ENCODE measurements around the gene TCL1A. TPM values are rescaled to one million over a fixed set of nuclear protein-coding genes. Genes with fewer than 3 reads are reported as not detected.
"Not testable (repeated sequence)": the region's sequence is repeated elsewhere in the genome, so short reads cannot be mapped to it uniquely, and the experiment has no call there.

The TCL1A gene
- total RNA-seq, 4 donors from 2014 or later, result 3.2 to 14.9 TPM; not detected in 2

DNA sequence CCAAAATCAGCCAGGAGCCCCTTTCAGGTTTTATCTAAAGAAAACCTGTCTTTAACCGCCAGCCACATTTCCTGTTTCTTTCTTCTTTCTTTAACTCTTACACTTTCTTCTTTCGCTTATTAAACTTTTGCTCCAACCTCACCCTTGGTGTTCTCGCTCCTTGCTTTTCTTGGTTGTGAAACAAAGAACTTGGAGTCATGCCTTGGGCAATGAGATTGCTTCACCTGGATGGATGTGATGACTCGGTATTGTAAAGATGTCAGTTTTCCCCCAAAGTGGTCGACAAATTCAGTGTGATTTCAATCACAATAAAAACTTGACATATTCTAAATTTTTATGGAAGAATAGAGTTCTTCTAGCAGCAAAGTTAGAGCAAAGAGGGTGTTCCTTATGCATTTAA lies 16.2 kb upstream of the TCL1A start:
- Histone ChIP-seq H3K4me1 (no peaks in the 10 kb centered on the region), H3K9me3 (no peaks in the 10 kb centered on the region), H3K27ac (no peak overlapping the region), H3K36me3 (no peaks in the 10 kb centered on the region), H3K27me3 (no peaks in the 10 kb centered on the region), H3K4me3 (no peak overlapping the region)
- TF ChIP-seq CTCF (IDR thresholded peaks at IDR 0.05), result no peak
- no peak for TF ChIP-seq POLR2A (IDR thresholded peaks at IDR 0.05)
- DNase-seq, result no peak

GRCh38 chr14:95729402-95730028 lies 15.6 kb upstream of the TCL1A start:
- not testable (repeated sequence) for H3K4me1 ChIP-seq, H3K4me3 ChIP-seq, DNase-seq, H3K36me3 ChIP-seq, H3K9me3 ChIP-seq, H3K27ac ChIP-seq, H3K27me3 ChIP-seq

DNA sequence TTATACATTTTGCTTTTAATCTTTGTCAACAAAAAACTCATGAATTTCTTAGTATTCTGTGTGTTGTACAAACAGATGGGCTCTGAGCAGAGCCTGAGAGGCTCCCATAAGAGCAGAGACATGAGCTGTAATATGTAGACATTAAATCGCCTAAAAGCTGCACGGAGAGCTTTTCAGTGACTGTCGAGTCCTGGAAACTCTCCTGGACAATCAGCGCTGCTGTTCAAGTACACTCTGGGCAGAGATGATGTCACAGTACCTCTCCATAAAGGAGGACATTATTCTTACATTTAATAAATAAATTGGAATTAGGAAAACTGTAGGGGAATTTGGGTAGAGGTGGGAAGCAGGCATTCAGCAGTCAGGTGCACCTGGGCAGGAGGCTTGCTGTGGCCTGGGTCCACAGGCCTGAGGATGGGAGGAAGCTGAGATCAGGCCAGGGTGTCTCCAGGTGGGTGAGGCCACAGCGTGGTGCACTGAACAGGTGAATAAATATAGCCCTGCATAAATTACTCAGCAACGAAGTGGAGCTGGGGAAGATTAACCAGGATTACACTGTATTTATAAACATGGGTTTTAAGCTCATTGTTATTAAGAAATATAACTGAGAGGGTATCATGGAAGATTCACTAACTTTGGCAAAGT lies 13.3 kb upstream of the TCL1A start:
- no peaks in the 10 kb centered on the region for H3K27me3 ChIP-seq

DNA sequence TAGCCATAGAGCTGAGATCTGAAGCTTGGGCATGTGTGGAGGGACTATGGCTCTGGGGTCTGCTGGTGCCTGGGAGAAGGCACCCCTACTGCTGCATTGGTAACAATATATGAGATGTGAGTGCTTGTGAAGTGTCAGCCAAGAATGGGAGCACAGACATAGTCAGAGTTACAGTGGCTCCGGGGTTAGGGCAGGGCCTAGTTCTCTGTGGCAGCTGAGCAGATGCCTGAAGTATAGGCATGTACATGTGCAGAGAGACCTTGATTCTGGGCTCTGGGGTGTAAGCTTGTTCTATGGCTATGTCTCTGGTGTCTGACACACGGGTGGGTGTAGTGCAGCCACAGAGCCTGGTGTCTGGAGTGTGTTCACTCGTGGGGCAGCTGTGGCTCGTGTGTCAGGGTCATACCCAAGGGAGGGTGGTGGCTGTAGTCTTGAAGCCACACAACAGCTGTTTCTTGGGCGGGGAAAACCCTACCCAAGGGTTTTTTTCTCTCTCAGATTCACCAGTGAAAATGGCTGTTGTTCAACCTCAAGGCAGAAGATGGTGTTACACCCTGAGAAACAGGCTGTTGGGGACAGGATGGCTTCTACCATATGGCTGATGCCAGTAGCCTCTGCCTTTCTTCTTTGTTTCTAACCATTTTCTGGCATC lies 11.9 kb upstream of the TCL1A start:
- DNase-seq, result no peak
- no peaks in the 10 kb centered on the region for H3K9me3 ChIP-seq
- TF ChIP-seq CTCF (IDR thresholded peaks at IDR 0.05) (no peak), POLR2A (IDR thresholded peaks at IDR 0.05) (no peak)
- no peaks in the 10 kb centered on the region for H3K36me3 ChIP-seq
- H3K27me3 ChIP-seq, result no peaks in the 10 kb centered on the region
- H3K27ac ChIP-seq, result no peak overlapping the region
- H3K4me1 ChIP-seq, result no peaks in the 10 kb centered on the region
- H3K4me3 ChIP-seq, result no peak overlapping the region

More for the DNA sequence above, 13.3 kb upstream of the TCL1A start:
- Histone ChIP-seq H3K4me1 (no peaks in the 10 kb centered on the region), H3K9me3 (no peaks in the 10 kb centered on the region), H3K4me3 (no peak overlapping the region), H3K27ac (no peak overlapping the region), H3K36me3 (no peaks in the 10 kb centered on the region)
- no peak for TF ChIP-seq CTCF (IDR thresholded peaks at IDR 0.05)
- TF ChIP-seq POLR2A (IDR thresholded peaks at IDR 0.05), result no peak
- no peak for DNase-seq

DNA sequence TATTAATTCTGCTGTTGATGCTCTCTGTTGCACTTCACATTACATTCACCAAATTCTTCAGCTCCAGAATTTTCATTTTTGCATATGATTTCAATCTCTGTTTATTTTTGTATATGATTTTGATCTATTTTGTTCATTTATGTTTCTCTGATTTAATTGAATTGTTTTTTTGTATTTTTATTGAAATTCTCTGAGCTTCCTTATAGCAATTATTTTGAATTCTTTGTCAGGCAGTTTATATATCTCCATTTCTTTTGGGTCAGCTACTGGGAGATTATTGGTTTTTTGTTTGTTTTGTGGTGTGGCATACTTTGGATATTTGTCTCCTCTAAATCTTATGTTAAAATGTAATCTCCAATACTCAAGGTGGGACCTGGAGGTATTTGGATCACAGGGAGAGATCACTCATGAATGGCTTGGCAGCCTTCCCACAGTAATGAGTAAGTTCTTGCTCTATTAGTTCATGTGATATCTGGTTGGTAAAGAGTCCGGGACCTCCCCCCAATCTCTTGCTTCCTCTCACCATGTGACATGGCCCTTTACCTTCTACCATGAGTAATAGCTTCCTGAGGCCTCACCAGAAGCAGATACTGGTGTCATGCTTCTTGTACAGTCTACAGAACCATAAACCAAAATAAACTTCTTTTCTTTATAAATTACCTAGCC lies 8.7 kb upstream of the TCL1A start:
- no peak for TF ChIP-seq POLR2A (IDR thresholded peaks at IDR 0.05)
- TF ChIP-seq CTCF (IDR thresholded peaks at IDR 0.05), result no peak
- no peak overlapping the region for H3K27ac ChIP-seq

GRCh38 chr14:95712398-95712797 lies 1.5 kb downstream of the TCL1A start:
- peak overlapping the region in 1 of 4 donors; percentile 9 for H3K4me3 ChIP-seq
- no peaks in the 10 kb centered on the region for H3K4me1 ChIP-seq
- H3K36me3 ChIP-seq, result no peaks in the 10 kb centered on the region
- H3K27ac ChIP-seq, result peak overlapping the region in 1 of 4 donors; percentile 55
- DNase-seq, result no peak
- TF ChIP-seq POLR2A (IDR thresholded peaks at IDR 0.05) (no peak), CTCF (IDR thresholded peaks at IDR 0.05) (no peak)
- peaks cover 0 to 6% of the 10 kb centered on the region in 2 donors for H3K27me3 ChIP-seq
- no peaks in the 10 kb centered on the region for H3K9me3 ChIP-seq

More for the DNA sequence above, 8.7 kb upstream of the TCL1A start:
- no peaks in the 10 kb centered on the region for H3K27me3 ChIP-seq
- no peak overlapping the region for H3K4me3 ChIP-seq
- no peaks in the 10 kb centered on the region for H3K4me1 ChIP-seq
- DNase-seq, result no peak
- no peaks in the 10 kb centered on the region for H3K36me3 ChIP-seq
- H3K9me3 ChIP-seq, result no peaks in the 10 kb centered on the region

Measured in Peyer's patch (tissue), 4 donors.